Gastrocnemius medialis (tissue), 4 donors: ENCODE measurements around the gene TMSB4Y.

Source experiments
- CTCF ChIP-seq, 5 experiments: fragments of 450-650 bp in 3 of 5; fragments of 200-600 bp in 2 of 5; sonication (generic) in 2 of 5; IDR thresholded peaks in 4 of 5; conservative IDR thresholded peaks in 1 of 5; 1 replicate in 4 of 5; 2 replicates in 1 of 5; pipeline ENCODE4 v1.5.1; 2016 to 2019; ENCODE audit warnings: antibody characterized with exemption in 5 of 5, mild to moderate bottlenecking in 3 of 5, moderate library complexity in 3 of 5
- POLR2A ChIP-seq, 2 donors: fragments of 450-650 bp; IDR thresholded peaks; one replicate each; pipeline ENCODE4 v1.6.1; 2017; ENCODE audit warnings: antibody characterized with exemption in 2 of 2, mild to moderate bottlenecking in 2 of 2, moderate library complexity in 2 of 2

- TF ChIP-seq CTCF (IDR thresholded peaks at IDR 0.05 in 4 of 5, conservative IDR thresholded peaks at IDR 0.05 in 1 of 5) (no peak), POLR2A (IDR thresholded peaks at IDR 0.05) (no peak)
Measured at GRCh38 chrY:13718996-13719395, 15.3 kb downstream of the TMSB4Y start.
